Cardiac septum (tissue), 1 donor: Measurements from ENCODE around the gene MFSD2B. TPM values are rescaled to one million over a fixed set of nuclear protein-coding genes. Genes with fewer than 3 reads are reported as not detected.
"Not testable (repeated sequence)": the region's sequence is repeated elsewhere in the genome, so short reads cannot be mapped to it uniquely, and the experiment has no call there.

ENCODE experiments used
- DNase-seq: peaks from one replicate; pipeline ENCODE4 v3.0.0-alpha.2; 2020; ENCODE audit warnings: low spot score
- intact Hi-C: fragments of 100-400 bp; cut with DNase I; formaldehyde crosslinking; loops from one replicate; pipeline ENCODE4 v1.14.0; 2022
- long read RNA-seq: library from polyadenylated mRNA; unstranded; transcript quantifications from one replicate; pipeline ENCODE4 v2.0.0, GENCODE V29; 2021
- total RNA-seq: library from RNA; stranded (reverse); fragmentation: NEBNext Ultra II Directional; extraction: Animal tissue kit (Norgen Biotek cat#: 25700); gene quantifications from one replicate; pipeline ENCODE4 v1.2.1, GENCODE V29; 2021
- donor health status: DM: no; HTN: no; CAD: no.

The MFSD2B gene
- total RNA-seq = not detected
- long read RNA-seq, partial matches to known transcripts = 0 of 2 reads
- long read RNA-seq, other reads (novel, unspliced or antisense) = 2 of 2 reads

- no peak for DNase-seq
- intact Hi-C loops = no loop called here
Observed at GRCh38 chr2:24009680-24010476, at the start of gene MFSD2B. Gene MFSD2B, plus strand, starts transcription at chr2:24010085. Its CDS starts 12 bp downstream, at chr2:24010097.

DNA sequence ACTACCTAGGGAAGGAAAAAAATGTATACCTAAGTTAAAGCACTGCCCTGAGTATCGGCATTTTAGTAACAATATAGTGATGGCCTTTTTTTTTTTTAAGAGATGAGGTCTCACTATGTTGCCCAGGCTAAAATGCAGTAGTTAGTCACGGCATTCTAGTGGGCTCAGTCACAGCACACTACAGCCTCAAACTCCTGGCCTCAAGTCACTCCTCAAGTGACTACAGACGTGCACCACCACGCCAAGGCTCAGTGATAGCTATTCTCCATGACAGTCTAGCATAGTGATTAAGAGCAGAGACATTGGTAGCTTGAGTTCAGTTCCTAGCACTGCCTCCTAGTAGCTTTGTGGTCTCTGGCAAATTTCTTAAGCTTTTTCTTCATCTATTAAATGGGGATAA lies 42.0 kb upstream of the MFSD2B start:
- DNase-seq = no peak
- intact Hi-C loops = no loop called here

DNA sequence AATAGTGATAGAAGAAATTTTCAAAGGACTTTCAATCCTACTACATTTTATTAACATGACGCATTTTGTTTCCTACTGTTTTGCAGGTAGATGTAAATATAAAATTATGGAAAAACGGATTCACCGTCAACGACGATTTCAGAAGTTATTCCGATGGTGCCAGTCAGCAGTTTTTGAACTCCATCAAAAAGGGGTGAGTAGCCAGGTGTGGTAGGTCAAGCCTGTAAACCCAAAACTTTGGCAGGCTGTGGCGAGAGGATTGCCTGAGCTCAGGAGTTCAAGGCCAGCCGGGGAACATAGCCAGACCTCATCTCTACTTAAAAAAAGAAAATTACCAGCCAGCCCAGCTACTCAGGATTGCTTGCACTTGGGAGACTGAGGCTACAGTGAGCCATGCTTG lies 33.0 kb upstream of the MFSD2B start:
- no peak for DNase-seq

GRCh38 chr2:23988371-23988770 lies 21.5 kb upstream of the MFSD2B start:
- intact Hi-C loops = no loop called here
- no peak for DNase-seq

More for the DNA sequence above, 33.0 kb upstream of the MFSD2B start:
- intact Hi-C loops = no loop called here

GRCh38 chr2:23992931-23993330 lies 17.0 kb upstream of the MFSD2B start:
- intact Hi-C loops = no loop called here

DNA sequence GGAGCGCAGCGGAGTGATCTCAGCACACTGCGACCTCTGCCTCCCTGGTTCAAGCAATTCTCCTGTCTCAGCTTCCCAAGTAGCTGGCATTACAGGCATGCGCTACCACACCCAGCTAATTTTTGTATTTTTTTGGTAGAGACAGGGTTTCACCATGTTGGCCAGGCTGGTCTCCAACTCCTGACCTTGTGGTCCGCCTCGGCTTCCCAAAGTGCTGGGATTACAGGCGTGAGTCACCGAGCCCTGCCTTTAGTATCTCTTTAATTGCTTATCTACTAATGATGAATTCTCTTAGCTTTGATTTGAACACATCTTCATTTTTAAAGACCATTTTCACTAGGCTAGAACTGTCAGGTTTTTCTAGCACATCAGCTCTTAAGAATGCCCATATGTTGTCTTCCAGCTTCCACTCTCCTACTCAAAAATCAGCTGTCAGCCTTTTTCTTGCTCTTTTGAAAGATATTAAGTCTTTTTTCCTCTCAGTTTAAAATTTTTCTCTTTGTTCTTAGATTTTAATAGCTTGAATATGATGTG lies 16.1 kb upstream of the MFSD2B start:
- intact Hi-C loops = no loop called here
- DNase-seq = no peak

More at GRCh38 chr2:23992931-23993330, 17.0 kb upstream of the MFSD2B start:
- DNase-seq = no peak

DNA sequence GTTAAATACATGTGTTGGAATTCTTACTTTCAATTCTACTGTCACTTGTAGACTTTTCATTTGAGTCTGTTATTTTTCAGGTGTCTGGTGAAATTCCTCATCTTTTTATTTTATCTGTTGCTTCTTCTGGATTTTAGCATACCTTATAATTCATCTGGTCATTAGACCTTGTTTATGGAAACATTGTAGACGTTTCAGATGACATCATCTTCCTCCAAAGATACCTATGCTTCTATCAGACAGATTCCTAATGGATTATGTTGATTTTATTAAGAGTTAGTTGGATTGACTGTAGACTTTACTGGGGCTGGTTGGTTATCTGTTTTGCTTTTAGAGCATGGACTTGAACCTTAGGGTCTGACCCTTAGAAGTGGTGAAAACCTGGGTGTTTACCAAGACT lies 15.3 kb upstream of the MFSD2B start:
- DNase-seq = no peak
- intact Hi-C loops = no loop called here

- intact Hi-C loops = no loop called here
- DNase-seq = no peak
Observed at GRCh38 chr2:24007693-24008092, 2.2 kb upstream of the MFSD2B start.

- no peak for DNase-seq
- intact Hi-C loops = no loop called here
Observed at GRCh38 chr2:24008672-24009366, 1.1 kb upstream of the MFSD2B start.

GRCh38 chr2:24009367-24009679 lies 562 bp upstream of the MFSD2B start:
- intact Hi-C loops = no loop called here
- DNase-seq = no peak

- intact Hi-C loops = no loop called here
Observed at GRCh38 chr2:24010477-24011249, 778 bp downstream of the MFSD2B start.

DNA sequence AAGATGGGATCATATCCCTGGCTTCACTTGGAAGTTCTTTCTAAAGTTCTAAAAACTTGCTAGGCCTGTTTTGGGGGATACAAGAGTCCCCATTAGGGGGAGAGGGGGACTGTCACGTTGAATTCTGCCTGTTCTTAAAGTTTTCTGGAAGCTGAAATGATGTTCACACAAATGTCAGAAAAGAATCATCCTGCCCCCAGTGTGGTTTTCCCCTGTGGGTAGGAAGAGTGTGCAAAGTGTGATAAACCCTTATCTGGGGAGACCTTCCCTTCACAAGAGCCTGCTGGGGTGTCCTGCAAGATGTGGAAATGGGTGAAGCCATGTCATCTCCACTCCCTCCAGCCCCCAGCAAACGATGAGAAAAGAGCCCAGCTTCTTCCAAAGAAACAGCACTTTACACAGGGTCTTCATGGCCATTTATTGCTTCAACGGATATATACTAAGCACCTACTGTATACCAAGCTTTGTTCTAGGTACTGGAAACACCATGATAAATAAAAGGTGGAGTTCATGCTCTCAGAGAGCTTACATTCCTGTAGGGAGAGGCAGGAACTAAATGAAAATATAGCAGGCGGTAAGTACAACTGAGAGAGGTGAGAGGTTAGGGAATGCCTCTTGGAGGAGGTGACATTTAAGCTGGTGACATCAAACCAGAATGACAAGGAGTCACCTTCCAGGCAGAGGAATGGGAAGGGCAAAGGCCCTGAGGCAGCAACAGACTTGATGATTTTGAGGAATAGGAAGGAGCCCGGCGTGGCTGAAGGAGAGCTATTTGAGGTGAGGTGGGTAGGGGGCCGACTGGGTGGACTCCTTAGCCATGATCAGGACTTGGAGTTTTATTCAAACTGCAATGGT lies 1.6 kb downstream of the MFSD2B start:
- intact Hi-C loops = no loop called here

More at GRCh38 chr2:24010477-24011249, 778 bp downstream of the MFSD2B start:
- DNase-seq = no peak

GRCh38 chr2:24012521-24013188 lies 2.8 kb downstream of the MFSD2B start:
- DNase-seq = no peak
- intact Hi-C loops = no loop called here

More for the DNA sequence above, 1.6 kb downstream of the MFSD2B start:
- DNase-seq = no peak

- DNase-seq, intact Hi-C loops: not testable (repeated sequence)
Observed at GRCh38 chr2:24014902-24015301, 5.0 kb downstream of the MFSD2B start.

DNA sequence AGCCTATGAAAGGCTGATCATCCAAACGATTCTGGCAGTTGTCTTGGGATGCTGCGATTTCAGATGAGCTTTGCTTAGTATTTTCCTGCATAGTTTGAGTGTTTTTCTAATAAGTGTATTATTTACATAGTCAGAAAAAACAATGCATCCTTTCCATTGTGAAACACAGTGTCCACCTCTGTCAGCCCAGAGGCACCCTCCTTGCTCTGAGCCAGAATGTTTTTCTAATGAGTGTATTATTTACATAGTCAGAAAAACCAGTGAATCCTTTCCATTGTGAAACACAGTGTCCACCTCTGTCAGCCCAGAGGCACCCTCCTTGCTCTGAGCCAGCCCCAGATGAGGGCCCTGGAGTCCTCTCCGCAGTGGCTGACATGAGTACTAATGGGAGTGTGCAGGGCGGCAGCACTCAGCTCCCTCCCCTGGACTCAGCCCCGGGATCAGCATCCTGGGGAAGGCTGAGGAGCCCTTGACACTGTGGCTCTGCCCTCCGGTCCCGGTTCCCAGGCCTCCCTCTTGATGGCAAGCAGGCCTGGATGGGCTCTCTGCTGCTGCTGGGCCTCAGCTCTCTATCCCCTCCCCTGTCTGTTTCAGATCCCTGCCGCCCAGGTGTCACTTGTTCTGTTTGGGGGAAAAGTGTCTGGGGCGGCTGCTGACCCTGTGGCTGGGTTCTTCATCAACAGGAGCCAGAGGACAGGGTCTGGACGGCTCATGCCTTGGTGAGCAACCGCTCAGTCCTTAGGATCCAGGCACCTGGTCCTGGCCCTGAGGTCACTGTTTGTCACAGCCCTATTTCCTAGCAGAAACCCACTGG lies 5.9 kb downstream of the MFSD2B start:
- DNase-seq = no peak
- intact Hi-C loops = no loop called here

DNA sequence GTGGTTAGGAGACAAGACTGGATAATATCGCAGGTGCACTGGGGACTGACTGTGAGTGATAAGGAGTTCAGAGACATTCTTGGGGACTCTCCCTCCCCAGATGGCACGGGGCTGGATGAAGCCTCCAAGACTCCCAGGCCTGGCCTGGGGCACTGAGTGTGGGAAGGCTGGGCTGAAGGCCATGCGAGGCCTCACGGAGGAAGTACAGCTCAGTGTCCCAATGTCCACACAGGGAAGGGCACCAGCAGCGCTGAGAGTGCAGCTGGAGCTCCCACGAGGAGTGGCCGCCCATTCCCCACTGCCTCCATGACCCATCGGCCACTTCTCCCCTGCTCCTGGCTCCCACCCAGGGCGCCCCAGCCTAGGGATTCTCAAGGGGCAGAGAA lies 6.5 kb downstream of the MFSD2B start:
- no peak for DNase-seq
- intact Hi-C loops = no loop called here

DNA sequence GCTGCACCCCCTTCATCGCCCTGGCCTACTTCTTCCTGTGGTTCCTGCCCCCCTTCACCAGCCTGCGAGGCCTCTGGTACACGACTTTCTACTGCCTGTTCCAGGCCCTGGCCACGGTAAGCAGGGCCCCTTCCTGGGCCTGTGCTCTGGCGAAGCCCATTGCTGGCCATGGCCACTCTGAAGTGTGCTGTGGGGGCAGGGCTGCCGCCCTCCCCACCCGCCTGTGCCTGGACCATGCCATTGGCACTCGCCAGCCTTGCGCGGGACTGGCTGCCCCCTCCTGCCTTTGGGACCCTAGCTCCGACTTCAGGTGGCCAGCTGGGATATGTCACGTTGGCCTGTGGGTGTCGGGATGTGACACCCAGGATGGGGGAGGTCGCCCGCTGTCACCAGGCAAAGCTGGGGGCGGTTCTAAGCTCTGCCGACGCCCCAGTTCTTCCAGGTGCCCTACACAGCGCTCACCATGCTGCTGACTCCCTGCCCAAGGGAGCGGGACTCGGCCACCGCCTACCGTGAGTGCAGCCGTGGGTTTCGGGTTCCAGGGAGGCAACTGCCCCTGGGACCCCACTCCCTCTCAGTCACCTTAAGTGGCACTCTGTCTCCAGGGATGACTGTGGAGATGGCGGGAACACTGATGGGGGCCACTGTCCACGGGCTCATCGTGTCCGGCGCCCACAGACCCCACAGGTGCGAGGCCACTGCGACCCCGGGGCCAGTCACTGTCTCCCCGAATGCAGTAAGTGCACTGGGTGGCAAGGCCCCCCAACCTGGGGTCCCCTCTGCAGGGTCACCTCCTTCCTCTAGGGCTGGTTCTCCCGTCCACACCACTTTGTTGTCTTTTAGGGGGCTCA lies 7.2 kb downstream of the MFSD2B start:
- DNase-seq = no peak
- intact Hi-C loops = no loop called here
